Prostate gland (tissue), 2 donors: ENCODE results near the gene TBL2. TPM values are rescaled to one million over a fixed set of nuclear protein-coding genes. Genes with fewer than 3 reads are reported as not detected.
"Not testable (repeated sequence)": the region's sequence is repeated elsewhere in the genome, so short reads cannot be mapped to it uniquely, and the experiment has no call there.

ENCODE experiments used
- DNase-seq: peaks from one replicate; pipeline ENCODE4 v3.0.0-alpha.2; 2019; ENCODE audit warnings: low spot score
- H3K27ac ChIP-seq, 2 donors: fragments of 200-600 bp; sonication (generic); 2 replicates each; pipeline ENCODE4 v1.5.1; 2017 to 2019
- H3K27me3 ChIP-seq: fragments of 200-600 bp; sonication (generic); replicated peaks from 2 replicates; pipeline ENCODE4 v1.5.1; 2019; ENCODE audit not compliant: insufficient read depth
- H3K36me3 ChIP-seq, 2 donors: fragments of 200-600 bp; sonication (generic); 1 replicate in 1 of 2; 2 replicates in 1 of 2; pipeline versions ENCODE4 v1.5.1 to v1.8.1; 2017 to 2019
- H3K4me1 ChIP-seq: fragments of 200-600 bp; sonication (generic); replicated peaks from 2 replicates; pipeline ENCODE4 v1.5.1; 2019
- H3K4me3 ChIP-seq, 2 donors: fragments of 200-600 bp; sonication (generic); 2 replicates each; pipeline ENCODE4 v1.5.1; 2017 to 2019
- H3K9me3 ChIP-seq: fragments of 200-600 bp; sonication (generic); 2 replicates; pipeline ENCODE4 v1.5.1; 2017
- POLR2A ChIP-seq: fragments of 450-650 bp; IDR thresholded peaks from one replicate; pipeline ENCODE4 v1.6.1; 2016; ENCODE audit warnings: antibody characterized with exemption, mild to moderate bottlenecking
- POLR2AphosphoS5 ChIP-seq: sonication (generic); formaldehyde crosslinking; IDR thresholded peaks from one replicate; pipeline ENCODE4 v1.6.1; 2017; ENCODE audit warnings: antibody characterized with exemption
- WGBS: methylation state at CpG from one replicate; pipeline ENCODE4 v1.1.5; 2018; 5-methylcytosine and 5-hydroxymethylcytosine counted together
- intact Hi-C: fragments of 100-400 bp; cut with DNase I; formaldehyde crosslinking; loops from one replicate; pipeline ENCODE4 v1.14.2; 2022
- total RNA-seq, 2 donors: library from RNA; depleted of rRNA; stranded (reverse); fragments of >200 nt; gene quantifications; one replicate each; pipeline ENCODE4 v1.1.0, GENCODE V29; 2016
- TF ChIP-seq, protein P1 (sequence below), 4 experiments: fragments of 200-600 bp in 2 of 4; fragments of 450-650 bp in 2 of 4; sonication (generic) in 2 of 4; IDR thresholded peaks; 1 replicate in 3 of 4; 2 replicates in 1 of 4; pipeline ENCODE4 v1.5.1; 2016 to 2019; ENCODE audit warnings: antibody characterized with exemption in 4 of 4, mild to moderate bottlenecking in 2 of 4, moderate library complexity in 2 of 4

TBL2 gene
- total RNA-seq, 2 donors from 2014 or later = 73.5 to 112 TPM

DNA sequence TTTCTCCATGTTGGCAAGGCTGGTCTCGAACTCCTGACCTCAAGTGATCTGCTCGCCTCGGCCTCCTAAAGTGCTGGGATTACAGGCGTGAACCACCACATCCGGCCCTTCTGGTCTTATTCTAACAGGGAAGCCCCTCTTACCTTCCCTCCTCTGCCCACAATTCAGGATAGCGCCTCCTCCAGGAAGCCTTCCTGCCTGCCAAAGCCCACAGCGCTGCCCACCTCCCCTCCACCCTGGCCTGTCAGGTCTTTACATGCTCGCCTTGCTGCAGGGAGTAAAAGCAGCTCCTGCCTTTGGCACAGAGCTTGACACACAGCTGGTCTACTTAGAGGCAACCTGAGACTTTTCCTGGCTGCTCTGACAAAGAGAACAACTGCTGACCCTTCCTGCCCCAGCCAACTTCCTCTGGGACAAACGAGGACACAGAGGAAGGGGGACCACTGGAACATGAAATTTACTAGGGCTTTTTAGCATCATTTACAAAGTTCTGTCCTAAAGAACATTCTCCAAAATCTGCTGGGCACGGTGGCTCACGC is 32.7 kb upstream of the TBL2 start:
- 78% methylated on average over 11 of the region's 11 CpGs for WGBS
- DNase-seq = no peak
- Histone ChIP-seq H3K4me1 (no peaks in the 10 kb centered on the region), H3K27ac (no peak overlapping the region), H3K36me3 (no peaks in the 10 kb centered on the region), H3K4me3 (no peak overlapping the region), H3K27me3 (no peaks in the 10 kb centered on the region), H3K9me3 (no peaks in the 10 kb centered on the region)
- intact Hi-C loops = no loop called here
- TF ChIP-seq, protein P1, sequence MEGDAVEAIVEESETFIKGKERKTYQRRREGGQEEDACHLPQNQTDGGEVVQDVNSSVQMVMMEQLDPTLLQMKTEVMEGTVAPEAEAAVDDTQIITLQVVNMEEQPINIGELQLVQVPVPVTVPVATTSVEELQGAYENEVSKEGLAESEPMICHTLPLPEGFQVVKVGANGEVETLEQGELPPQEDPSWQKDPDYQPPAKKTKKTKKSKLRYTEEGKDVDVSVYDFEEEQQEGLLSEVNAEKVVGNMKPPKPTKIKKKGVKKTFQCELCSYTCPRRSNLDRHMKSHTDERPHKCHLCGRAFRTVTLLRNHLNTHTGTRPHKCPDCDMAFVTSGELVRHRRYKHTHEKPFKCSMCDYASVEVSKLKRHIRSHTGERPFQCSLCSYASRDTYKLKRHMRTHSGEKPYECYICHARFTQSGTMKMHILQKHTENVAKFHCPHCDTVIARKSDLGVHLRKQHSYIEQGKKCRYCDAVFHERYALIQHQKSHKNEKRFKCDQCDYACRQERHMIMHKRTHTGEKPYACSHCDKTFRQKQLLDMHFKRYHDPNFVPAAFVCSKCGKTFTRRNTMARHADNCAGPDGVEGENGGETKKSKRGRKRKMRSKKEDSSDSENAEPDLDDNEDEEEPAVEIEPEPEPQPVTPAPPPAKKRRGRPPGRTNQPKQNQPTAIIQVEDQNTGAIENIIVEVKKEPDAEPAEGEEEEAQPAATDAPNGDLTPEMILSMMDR (IDR thresholded peaks at IDR 0.05) = no peak
- no peak for TF ChIP-seq POLR2A
- TF ChIP-seq POLR2AphosphoS5 = no peak

DNA sequence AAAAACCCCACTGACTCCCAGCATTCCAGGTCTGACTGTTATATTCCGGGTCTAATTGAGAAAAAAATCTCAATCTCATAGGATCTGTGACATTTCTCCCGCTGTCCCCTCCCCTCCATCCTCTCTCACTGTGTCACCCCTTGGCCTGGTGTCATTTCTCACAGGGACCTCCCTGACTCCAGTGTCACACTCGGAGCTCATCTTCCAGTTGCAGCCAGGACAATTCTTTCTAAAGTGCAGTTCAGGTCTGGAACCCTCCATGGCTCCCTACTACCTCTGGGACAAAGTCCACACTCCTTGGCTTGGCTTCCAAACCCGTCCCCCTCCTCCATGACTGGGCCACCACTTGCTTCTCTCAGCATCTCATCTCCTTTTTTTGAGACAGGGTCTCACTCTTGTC is 31.7 kb upstream of the TBL2 start:
- H3K36me3 ChIP-seq = no peaks in the 10 kb centered on the region
- DNase-seq = no peak
- WGBS = 88% methylated on average over 4 of the region's 4 CpGs
- H3K27me3 ChIP-seq = no peaks in the 10 kb centered on the region
- H3K27ac ChIP-seq = no peak overlapping the region
- intact Hi-C loops = no loop called here
- no peaks in the 10 kb centered on the region for H3K9me3 ChIP-seq
- H3K4me3 ChIP-seq = no peak overlapping the region
- H3K4me1 ChIP-seq = no peaks in the 10 kb centered on the region
- TF ChIP-seq, protein P1 (IDR thresholded peaks at IDR 0.05) = no peak
- TF ChIP-seq POLR2A = no peak
- TF ChIP-seq POLR2AphosphoS5 = no peak

DNA sequence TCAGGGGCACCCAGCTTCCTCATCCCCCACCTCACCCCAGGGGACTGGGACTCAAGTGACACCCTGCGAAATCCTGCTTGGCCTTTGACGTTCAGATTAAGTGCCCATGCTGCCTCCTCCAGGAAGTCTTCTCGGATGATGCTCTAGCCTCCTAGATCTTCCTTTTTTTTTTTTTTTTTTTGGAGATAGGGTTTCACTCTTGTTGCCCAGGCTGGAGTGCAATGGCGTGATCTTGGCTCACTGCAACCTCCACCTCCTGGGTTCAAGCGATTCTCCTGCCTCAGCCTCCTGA is 29.3 kb upstream of the TBL2 start:
- not testable (repeated sequence) for H3K27ac ChIP-seq, H3K4me3 ChIP-seq, H3K9me3 ChIP-seq, H3K4me1 ChIP-seq, DNase-seq, H3K27me3 ChIP-seq, H3K36me3 ChIP-seq
- intact Hi-C loops = loop anchor here (2.0 to 10.0 kb wide), 2 partner anchors 117 to 247 kb away; no protein-coding TSS in a partner anchor
- WGBS = 55% methylated on average over 5 of the region's 5 CpGs

DNA sequence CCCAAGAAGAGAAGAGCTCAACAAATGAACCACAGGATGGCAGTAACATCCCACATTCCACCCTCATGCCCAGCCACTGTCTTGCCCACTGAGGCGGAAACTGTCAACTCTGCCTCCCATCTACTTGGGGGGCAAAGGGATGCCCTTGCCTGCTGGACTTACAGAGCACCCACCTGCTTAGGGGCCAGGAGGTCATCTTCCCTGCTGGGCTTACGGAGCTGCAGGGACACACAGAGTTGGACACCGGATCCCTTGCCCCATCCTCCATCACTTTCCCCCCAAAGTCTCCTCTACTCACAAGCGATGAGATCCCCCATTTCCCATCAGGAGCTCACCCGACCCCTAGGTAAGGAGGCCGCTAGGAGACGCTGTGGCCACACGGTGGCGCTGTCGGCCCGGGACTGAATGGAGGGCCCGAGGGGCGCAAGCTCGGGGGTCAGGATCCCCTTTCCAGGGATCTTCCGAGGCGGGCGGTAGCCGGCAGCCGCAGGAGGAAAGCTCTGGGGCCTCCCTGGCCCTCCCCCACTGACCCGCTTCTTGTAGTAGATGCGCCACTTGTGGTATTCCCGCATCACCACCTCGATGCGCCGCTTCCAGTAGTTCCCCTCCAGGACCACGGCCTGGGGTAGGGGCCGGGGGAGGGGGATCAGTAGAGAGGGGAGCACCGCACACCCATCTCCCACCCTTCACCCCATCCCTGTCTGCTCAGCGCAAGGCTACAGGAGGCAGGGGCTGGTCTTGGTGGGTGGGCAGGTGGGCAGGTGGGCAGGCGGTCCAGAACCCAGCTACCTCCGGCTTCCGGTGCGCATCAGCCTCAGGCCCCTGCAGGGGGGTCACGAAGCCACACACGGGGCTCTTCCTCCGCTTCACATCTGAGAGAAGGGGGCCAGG is 28.7 kb upstream of the TBL2 start:
- Histone ChIP-seq H3K27me3 (no peaks in the 10 kb centered on the region), H3K4me3 (no peak overlapping the region), H3K9me3 (no peaks in the 10 kb centered on the region), H3K4me1 (no peaks in the 10 kb centered on the region), H3K36me3 (no peaks in the 10 kb centered on the region), H3K27ac (no peak overlapping the region)
- intact Hi-C loops = loop anchor here (2.0 to 10.0 kb wide), 2 partner anchors 118 to 248 kb away; no protein-coding TSS in a partner anchor
- DNase-seq = no peak
- peak; percentile 21 for TF ChIP-seq POLR2AphosphoS5
- TF ChIP-seq POLR2A = no peak
- TF ChIP-seq, protein P1 (IDR thresholded peaks at IDR 0.05) = peak; percentile 85 to 97 (median 91)
- WGBS = 14% methylated on average over 31 of the region's 36 CpGs

DNA sequence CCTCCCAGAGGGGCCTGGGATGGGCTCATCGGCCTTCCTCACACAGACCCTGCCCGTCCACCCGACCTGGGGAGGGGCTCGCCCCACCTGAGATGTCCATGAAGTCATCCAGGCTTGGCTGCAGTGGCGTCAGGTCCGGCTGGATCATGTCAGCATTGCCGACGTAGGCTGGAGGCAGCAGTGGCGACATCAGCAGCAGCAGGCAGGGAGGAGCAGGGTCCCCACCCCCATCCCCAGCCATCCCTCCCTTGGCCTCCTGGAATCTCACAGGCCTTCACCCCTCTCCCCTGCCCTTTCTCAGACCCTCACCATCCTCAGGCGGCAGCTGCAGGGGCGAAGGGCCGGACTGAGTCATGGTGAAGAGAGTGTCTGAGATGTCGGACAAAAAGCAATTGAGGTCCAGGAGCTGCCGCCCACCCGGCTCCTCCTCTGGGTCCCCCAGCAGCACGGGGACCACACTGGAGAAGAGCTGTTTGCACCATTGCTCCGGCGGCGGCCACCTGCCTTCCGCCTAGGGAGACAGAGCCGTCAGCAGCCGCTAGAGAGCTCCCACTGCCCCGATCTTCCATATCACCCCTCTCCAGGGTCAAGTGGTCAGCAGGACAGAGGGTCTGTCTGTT is 27.3 kb upstream of the TBL2 start:
- intact Hi-C loops = loop anchor here (2.0 to 10.0 kb wide), 2 partner anchors 119 to 249 kb away; no protein-coding TSS in a partner anchor
- WGBS = 76% methylated on average over 22 of the region's 23 CpGs

More for the DNA sequence above, 27.3 kb upstream of the TBL2 start:
- no peak overlapping the region for H3K4me3 ChIP-seq
- H3K27me3 ChIP-seq = no peaks in the 10 kb centered on the region
- no peaks in the 10 kb centered on the region for H3K9me3 ChIP-seq
- no peaks in the 10 kb centered on the region for H3K4me1 ChIP-seq
- H3K27ac ChIP-seq = no peak overlapping the region
- H3K36me3 ChIP-seq = no peaks in the 10 kb centered on the region
- TF ChIP-seq POLR2A (no peak), POLR2AphosphoS5 (no peak)
- TF ChIP-seq, protein P1 (IDR thresholded peaks at IDR 0.05) = no peak
- no peak for DNase-seq
